Esophagus muscularis mucosa (tissue), 4 donors: ENCODE data around the gene IGFLR1. TPM values are rescaled to one million over a fixed set of nuclear protein-coding genes. Genes with fewer than 3 reads are reported as not detected.
A peak's percentile ranks its signal among the peaks of the same experiment; 100 is the strongest.
"Not testable (repeated sequence)": the region's sequence is repeated elsewhere in the genome, so short reads cannot be mapped to it uniquely, and the experiment has no call there.

ENCODE experiments used
- DNase-seq: peaks from one replicate; pipeline ENCODE4 v3.0.0-alpha.2; 2017; ENCODE audit errors: extremely low spot score
- H3K27ac ChIP-seq, 4 donors: fragments of 200-600 bp; sonication (generic); replicated peaks in 1 of 4; 1 replicate in 3 of 4; 2 replicates in 1 of 4; pipeline ENCODE4 v1.5.1; 2016 to 2019; ENCODE audit warnings: mild to moderate bottlenecking in 1 of 4
- H3K27me3 ChIP-seq, 4 donors: fragments of 200-600 bp; sonication (generic); one replicate each; pipeline versions ENCODE4 v1.5.1 to v1.6.0; 2016 to 2019
- H3K36me3 ChIP-seq, 4 donors: fragments of 200-600 bp; sonication (generic); one replicate each; pipeline ENCODE4 v1.5.1; 2016 to 2019
- H3K4me1 ChIP-seq, 4 donors: fragments of 200-600 bp; sonication (generic); one replicate each; pipeline ENCODE4 v1.5.1; 2016 to 2019
- H3K4me3 ChIP-seq, 4 donors: fragments of 200-600 bp; sonication (generic); 1 replicate in 2 of 4; 2 replicates in 2 of 4; pipeline ENCODE4 v1.5.1; 2016 to 2019; ENCODE audit warnings: mild to moderate bottlenecking in 4 of 4, moderate library complexity in 1 of 4
- H3K9me3 ChIP-seq, 4 donors: fragments of 200-600 bp; sonication (generic); 1 replicate in 3 of 4; 2 replicates in 1 of 4; pipeline ENCODE4 v1.5.1; 2016 to 2019
- EP300 ChIP-seq: sonication (generic); formaldehyde crosslinking; IDR thresholded peaks from one replicate; pipeline ENCODE4 v1.6.1; 2017; ENCODE audit warnings: antibody characterized with exemption
- POLR2A ChIP-seq: fragments of 450-650 bp; IDR thresholded peaks from one replicate; pipeline ENCODE4 v1.6.1; 2017; ENCODE audit warnings: antibody characterized with exemption, moderate library complexity, mild to moderate bottlenecking, low read depth
- POLR2AphosphoS5 ChIP-seq, 2 donors: sonication (generic); formaldehyde crosslinking; IDR thresholded peaks; one replicate each; pipeline ENCODE4 v1.6.1; 2017; ENCODE audit warnings: antibody characterized with exemption in 2 of 2
- WGBS: methylation state at CpG from one replicate; pipeline ENCODE4 v1.1.5; 2018; 5-methylcytosine and 5-hydroxymethylcytosine counted together
- intact Hi-C: fragments of 100-400 bp; cut with DNase I; formaldehyde crosslinking; loops from one replicate; pipeline ENCODE4 v1.15.1; 2023
- total RNA-seq, 4 donors: library from RNA; depleted of rRNA; stranded (reverse); fragments of >200 nt; gene quantifications; one replicate each; pipeline versions ENCODE4 v1.1.0 to v1.2.1, GENCODE V29; 2016
- TF ChIP-seq, protein P1 (sequence below), 3 experiments: fragments of 200-600 bp in 2 of 3; fragments of 450-650 bp in 1 of 3; sonication (generic) in 2 of 3; IDR thresholded peaks; one replicate each; pipeline ENCODE4 v1.5.1; 2017 to 2019; ENCODE audit warnings: antibody characterized with exemption in 3 of 3, mild to moderate bottlenecking in 2 of 3, moderate library complexity in 1 of 3

IGFLR1 gene
- total RNA-seq, 4 donors from 2014 or later, result 1.7 to 8.1 (median 5.9) TPM

DNA sequence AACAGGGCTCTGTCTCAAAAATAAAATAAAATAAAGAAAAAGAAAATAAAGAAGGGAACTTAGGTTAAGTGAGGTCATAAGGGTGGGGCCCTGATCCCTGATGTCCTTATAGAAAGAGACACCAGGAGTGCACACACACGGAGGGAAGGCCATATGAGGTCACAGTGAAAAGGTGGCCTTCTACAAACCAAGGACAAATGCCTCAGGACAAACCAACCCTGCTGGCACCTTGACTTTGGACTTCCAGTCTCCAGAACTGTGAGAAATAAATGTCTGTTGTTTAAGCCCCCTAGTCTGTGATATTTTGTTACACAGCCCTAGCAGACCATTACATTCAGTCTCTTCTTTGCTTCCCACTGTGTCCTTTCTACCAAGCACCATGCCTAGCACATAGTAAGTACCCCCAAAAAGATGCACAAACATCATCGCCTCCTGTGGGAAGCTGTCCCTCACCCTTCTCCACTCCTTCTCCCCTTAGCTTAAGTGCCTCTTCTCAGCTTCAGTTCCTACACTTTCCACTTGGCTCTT is 46.3 kb downstream of the IGFLR1 start:
- intact Hi-C loops, result loop anchor here (1.0 kb wide), 1 partner anchor 20 kb away; no protein-coding TSS in a partner anchor
- no peak for DNase-seq
- H3K4me1 ChIP-seq, result no peaks in the 10 kb centered on the region
- WGBS, result 78% methylated on average over 2 of the region's 2 CpGs
- no peak overlapping the region for H3K27ac ChIP-seq
- H3K36me3 ChIP-seq, result no peaks in the 10 kb centered on the region
- no peak overlapping the region for H3K4me3 ChIP-seq
- no peaks in the 10 kb centered on the region for H3K9me3 ChIP-seq
- TF ChIP-seq POLR2AphosphoS5 (IDR thresholded peaks at IDR 0.05) (no peak), EP300 (no peak), POLR2A (no peak)
- TF ChIP-seq, protein P1, sequence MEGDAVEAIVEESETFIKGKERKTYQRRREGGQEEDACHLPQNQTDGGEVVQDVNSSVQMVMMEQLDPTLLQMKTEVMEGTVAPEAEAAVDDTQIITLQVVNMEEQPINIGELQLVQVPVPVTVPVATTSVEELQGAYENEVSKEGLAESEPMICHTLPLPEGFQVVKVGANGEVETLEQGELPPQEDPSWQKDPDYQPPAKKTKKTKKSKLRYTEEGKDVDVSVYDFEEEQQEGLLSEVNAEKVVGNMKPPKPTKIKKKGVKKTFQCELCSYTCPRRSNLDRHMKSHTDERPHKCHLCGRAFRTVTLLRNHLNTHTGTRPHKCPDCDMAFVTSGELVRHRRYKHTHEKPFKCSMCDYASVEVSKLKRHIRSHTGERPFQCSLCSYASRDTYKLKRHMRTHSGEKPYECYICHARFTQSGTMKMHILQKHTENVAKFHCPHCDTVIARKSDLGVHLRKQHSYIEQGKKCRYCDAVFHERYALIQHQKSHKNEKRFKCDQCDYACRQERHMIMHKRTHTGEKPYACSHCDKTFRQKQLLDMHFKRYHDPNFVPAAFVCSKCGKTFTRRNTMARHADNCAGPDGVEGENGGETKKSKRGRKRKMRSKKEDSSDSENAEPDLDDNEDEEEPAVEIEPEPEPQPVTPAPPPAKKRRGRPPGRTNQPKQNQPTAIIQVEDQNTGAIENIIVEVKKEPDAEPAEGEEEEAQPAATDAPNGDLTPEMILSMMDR (IDR thresholded peaks at IDR 0.05), result no peak
- H3K27me3 ChIP-seq, result no peaks in the 10 kb centered on the region

DNA sequence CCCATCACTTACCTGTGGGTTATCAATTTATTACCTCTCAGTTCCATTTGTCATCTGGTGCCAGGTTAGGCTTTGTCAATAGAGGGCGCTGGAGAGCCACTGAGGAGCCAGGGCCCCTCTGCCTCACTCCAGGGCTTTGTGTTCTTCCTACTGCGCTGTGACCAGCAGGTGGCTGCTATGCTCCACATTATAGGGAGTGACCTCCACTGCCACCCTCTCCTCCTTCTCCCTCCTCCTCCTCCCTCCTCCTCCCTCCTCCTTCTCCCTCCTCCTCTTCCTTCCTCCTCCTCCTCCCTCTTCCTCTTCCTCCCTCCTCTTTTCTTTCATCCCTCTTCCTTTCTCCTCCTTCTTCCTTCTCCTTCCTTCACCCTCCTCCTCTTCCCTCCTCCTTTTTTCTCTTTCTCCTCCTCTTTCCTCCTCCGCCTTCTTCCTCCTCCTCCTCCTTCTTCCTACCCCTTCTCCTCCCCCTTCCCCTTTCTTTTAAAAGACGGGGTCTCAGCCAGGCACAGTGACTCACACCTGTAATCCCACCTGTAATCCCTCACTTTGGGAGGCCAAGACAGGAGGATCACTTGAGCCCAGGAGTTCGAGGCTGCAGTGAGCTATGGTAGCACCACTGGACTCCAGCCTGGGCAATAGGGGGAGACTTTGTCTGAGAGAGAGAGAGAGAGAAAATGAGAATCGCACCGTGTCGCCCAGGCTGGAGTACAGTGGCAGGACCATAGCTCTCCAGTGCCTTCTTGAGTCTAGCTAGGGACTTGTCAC is 48.2 kb downstream of the IGFLR1 start:
- TF ChIP-seq POLR2AphosphoS5 (IDR thresholded peaks at IDR 0.05), result peak; percentile 46 to 69
- no peak for TF ChIP-seq EP300
- TF ChIP-seq POLR2A, result no peak
- TF ChIP-seq, protein P1 (IDR thresholded peaks at IDR 0.05), result peak; percentile 94 to 99 (median 99)
- Histone ChIP-seq H3K4me3 (no peak overlapping the region), H3K36me3 (no peaks in the 10 kb centered on the region), H3K4me1 (no peaks in the 10 kb centered on the region), H3K9me3 (no peaks in the 10 kb centered on the region), H3K27ac (no peak overlapping the region), H3K27me3 (peaks cover 0 to 3% (median 0%) of the 10 kb centered on the region in 4 donors)
- intact Hi-C loops, result loop anchor here (5.0 kb wide), 2 partner anchors 128 to 238 kb away; no protein-coding TSS in a partner anchor
- peak; percentile 95 for DNase-seq
- 28% methylated on average over 8 of the region's 8 CpGs for WGBS

DNA sequence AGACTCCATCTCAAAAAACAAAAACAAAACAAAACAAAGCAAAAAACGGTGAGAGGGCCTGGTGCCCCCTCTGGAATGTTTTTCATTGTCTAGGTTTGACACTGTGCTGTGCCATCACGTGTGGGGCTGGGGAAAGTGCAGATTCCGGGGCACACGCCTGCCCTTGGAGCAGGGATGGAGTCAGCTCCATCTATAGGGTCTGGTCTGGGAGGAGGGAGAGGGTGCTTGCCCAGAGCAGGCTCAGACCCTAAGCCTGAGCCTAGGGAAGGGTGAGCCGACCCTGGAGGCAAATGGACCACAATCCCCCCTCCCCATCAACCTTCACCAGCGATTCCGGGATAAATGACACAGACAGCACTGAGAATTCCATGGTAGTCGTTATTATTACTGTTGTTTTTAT is 48.8 kb downstream of the IGFLR1 start:
- intact Hi-C loops, result loop anchor here (5.0 kb wide), 2 partner anchors 129 to 239 kb away; no protein-coding TSS in a partner anchor
- no peak for DNase-seq
- no peak overlapping the region for H3K27ac ChIP-seq
- 12% methylated on average over 8 of the region's 8 CpGs for WGBS
- no peaks in the 10 kb centered on the region for H3K36me3 ChIP-seq
- no peaks in the 10 kb centered on the region for H3K4me1 ChIP-seq
- no peak overlapping the region for H3K4me3 ChIP-seq
- H3K9me3 ChIP-seq, result no peaks in the 10 kb centered on the region
- TF ChIP-seq EP300, result no peak
- H3K27me3 ChIP-seq, result peaks cover 0 to 6% (median 0%) of the 10 kb centered on the region in 4 donors

DNA sequence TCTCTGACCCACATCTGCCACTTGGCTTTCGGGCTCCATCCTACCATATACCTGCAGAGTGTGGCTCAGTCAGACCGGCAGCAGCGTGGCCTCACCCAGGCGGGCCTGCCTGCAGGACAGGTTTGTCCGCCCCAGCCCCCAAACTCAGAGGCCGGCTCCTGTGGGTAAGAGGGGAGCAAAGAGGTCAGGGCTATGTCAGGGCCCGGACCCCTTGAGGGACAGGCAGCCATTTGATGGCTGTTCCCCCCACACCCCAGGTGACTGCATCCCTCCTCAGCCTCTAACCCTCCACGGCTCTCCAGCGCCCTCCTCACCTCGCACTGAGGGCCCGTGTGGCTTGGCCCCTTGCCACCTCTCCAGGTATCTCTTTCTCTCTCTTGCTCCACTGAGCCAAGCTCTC is 50.2 kb downstream of the IGFLR1 start:
- H3K4me1 ChIP-seq, result no peaks in the 10 kb centered on the region
- WGBS, result 76% methylated on average over 11 of the region's 11 CpGs
- no peaks in the 10 kb centered on the region for H3K36me3 ChIP-seq
- no peak for DNase-seq
- no peak for TF ChIP-seq POLR2A
- no peak for TF ChIP-seq POLR2AphosphoS5 (IDR thresholded peaks at IDR 0.05)
- no peak for TF ChIP-seq EP300
- TF ChIP-seq, protein P1 (IDR thresholded peaks at IDR 0.05), result no peak
- no peaks in the 10 kb centered on the region for H3K9me3 ChIP-seq
- H3K27me3 ChIP-seq, result peaks cover 0 to 10% (median 0%) of the 10 kb centered on the region in 4 donors
- intact Hi-C loops, result loop anchor here (5.0 kb wide), 2 partner anchors 130 to 240 kb away; no protein-coding TSS in a partner anchor
- no peak overlapping the region for H3K4me3 ChIP-seq
- H3K27ac ChIP-seq, result no peak overlapping the region

DNA sequence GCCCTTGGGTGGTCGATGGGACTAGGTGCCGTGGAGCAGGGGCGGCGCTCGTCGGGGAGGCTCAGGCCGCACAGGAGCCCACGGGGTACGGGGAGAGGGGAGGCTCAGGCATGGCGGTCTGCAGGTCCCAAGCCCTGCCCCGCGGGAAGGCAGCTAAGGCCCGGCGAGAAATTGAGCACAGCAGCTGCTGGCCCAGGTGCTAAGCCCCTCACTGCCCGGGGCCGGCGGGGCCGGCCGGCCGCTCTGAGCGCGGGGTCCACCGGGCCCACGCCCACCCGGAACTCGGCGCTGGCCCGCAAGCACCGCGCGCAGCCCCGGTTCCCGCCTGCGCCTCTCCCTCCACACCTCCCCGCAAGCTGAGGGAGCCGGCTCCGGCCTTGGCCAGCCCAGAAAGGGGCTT is 51.1 kb downstream of the IGFLR1 start:
- DNase-seq, result not testable (repeated sequence)

More for the DNA sequence above, 51.1 kb downstream of the IGFLR1 start:
- H3K27me3 ChIP-seq, result peaks cover 0 to 10% (median 0%) of the 10 kb centered on the region in 4 donors
- H3K9me3 ChIP-seq, H3K4me3 ChIP-seq, H3K4me1 ChIP-seq, H3K36me3 ChIP-seq, H3K27ac ChIP-seq: not testable (repeated sequence)
- intact Hi-C loops, result loop anchor here (5.0 kb wide), 2 partner anchors 131 to 241 kb away; no protein-coding TSS in a partner anchor
- WGBS, result 92% methylated on average over 19 of the region's 37 CpGs
